OCI-LY3 (cell line): Measurements from ENCODE around the gene RNF6.

ENCODE experiments used
- H2AFZ ChIP-seq: fragments of 200-600, 300-600 bp; shearing (Covaris generic); 2 replicates; pipeline ENCODE4 v1.6.0; 2014; ENCODE audit warnings: antibody characterized with exemption, low read depth, low read length
- H3K27ac ChIP-seq: fragments of 200-600, 300-600 bp; sonication (generic); 2 replicates; pipeline ENCODE4 v1.5.1; 2014; ENCODE audit warnings: mild to moderate bottlenecking, low read length, moderate library complexity, mixed read lengths
- H3K27me3 ChIP-seq: fragments of 200-600, 300-600 bp; sonication (generic); 2 replicates; pipeline ENCODE4 v1.6.1; 2014; ENCODE audit warnings: low read depth, low read length, mixed read lengths
- H3K36me3 ChIP-seq: fragments of 200-600, 300-600 bp; sonication (generic); replicated peaks from 2 replicates; pipeline ENCODE3; 2014; ENCODE audit warnings: low read depth, low read length, mixed read lengths
- H3K4me1 ChIP-seq: fragments of 300-600, 200-600 bp; sonication (generic); 2 replicates; pipeline ENCODE4 v1.6.1; 2014; ENCODE audit warnings: low read length, mixed read lengths
- H3K4me2 ChIP-seq: fragments of 200-600, 300-600 bp; sonication (generic); 2 replicates; pipeline ENCODE4 v1.6.1; 2014; ENCODE audit warnings: low read length, mixed read lengths
- H3K4me3 ChIP-seq: fragments of 300-600, 200-600 bp; sonication (generic); 2 replicates; pipeline ENCODE4 v1.5.1; 2014; ENCODE audit warnings: antibody characterized with exemption, mild to moderate bottlenecking, low read length, moderate library complexity
- H3K79me2 ChIP-seq: fragments of 300-600, 200-600 bp; shearing (Covaris generic); 2 replicates; pipeline ENCODE4 v1.6.1; 2014; ENCODE audit warnings: mild to moderate bottlenecking, low read length, mixed read lengths
- H3K9ac ChIP-seq: fragments of 300-600, 200-600 bp; shearing (Covaris generic); 2 replicates; pipeline ENCODE4 v1.6.0; 2014; ENCODE audit warnings: mild to moderate bottlenecking, low read length, moderate library complexity
- H3K9me3 ChIP-seq: fragments of 200-600, 300-600 bp; shearing (Covaris generic); 2 replicates; pipeline ENCODE4 v1.6.1; 2014; ENCODE audit warnings: low read length, mixed read lengths; ENCODE audit not compliant: insufficient read depth
- H4K20me1 ChIP-seq: fragments of 200-600, 300-600 bp; sonication (generic); 2 replicates; pipeline ENCODE4 v1.6.1; 2016; ENCODE audit warnings: low read length, mixed read lengths; ENCODE audit not compliant: insufficient read depth
- CTCF ChIP-seq: fragments of 200-600, 300-600 bp; sonication (generic); IDR thresholded peaks from 2 replicates; pipeline ENCODE4 v1.5.1; 2014; ENCODE audit warnings: antibody characterized with exemption, low read length, low read depth
- EZH2phosphoT487 ChIP-seq: fragments of 200-600 bp; shearing (Covaris generic); IDR thresholded peaks from 2 replicates; pipeline ENCODE4 v1.6.1; 2018; ENCODE audit warnings: antibody characterized with exemption, mixed run types, low read depth

The RNF6 gene

GRCh38 chr13:26184791-26185250 is 37.3 kb downstream of the RNF6 start:
- Histone ChIP-seq H3K36me3 (no peaks in the 10 kb centered on the region), H3K9me3 (no peaks in the 10 kb centered on the region; the same call in 1 of the 2 replicates), H3K4me2 (peak overlapping the region; percentile 60), H3K79me2 (no peaks in the 10 kb centered on the region), H2AFZ (peak overlapping the region; percentile 55), H3K4me3 (peak overlapping the region; percentile 37), H3K4me1 (peaks cover 30% of the 10 kb centered on the region), H4K20me1 (no peaks in the 10 kb centered on the region), H3K27ac (0 out of 2 replicates have a peak overlapping the region, but pooled peaks have one; percentile 6), H3K9ac (no peak overlapping the region), H3K27me3 (no peaks in the 10 kb centered on the region)
- TF ChIP-seq EZH2phosphoT487, result no peak
- peak; percentile 97 for TF ChIP-seq CTCF

GRCh38 chr13:26183416-26183815 is 38.7 kb downstream of the RNF6 start:
- Histone ChIP-seq H3K4me1 (peaks cover 30% of the 10 kb centered on the region), H3K27me3 (no peaks in the 10 kb centered on the region), H2AFZ (no peak overlapping the region), H3K9ac (no peak overlapping the region), H3K9me3 (no peaks in the 10 kb centered on the region; the same call in 1 of the 2 replicates), H4K20me1 (no peaks in the 10 kb centered on the region), H3K27ac (no peak overlapping the region), H3K4me3 (no peak overlapping the region), H3K79me2 (no peaks in the 10 kb centered on the region), H3K4me2 (no peak overlapping the region), H3K36me3 (no peaks in the 10 kb centered on the region)
- TF ChIP-seq EZH2phosphoT487 (no peak), CTCF (no peak)

- no peak for TF ChIP-seq CTCF
- TF ChIP-seq EZH2phosphoT487, result no peak
- H3K4me1 ChIP-seq, result peaks cover 10% of the 10 kb centered on the region
Observed at GRCh38 chr13:26179344-26179743, 42.8 kb downstream of the RNF6 start.

GRCh38 chr13:26168835-26169234 is 53.3 kb downstream of the RNF6 start:
- no peaks in the 10 kb centered on the region for H3K9me3 ChIP-seq
- no peak overlapping the region for H3K9ac ChIP-seq
- no peaks in the 10 kb centered on the region for H3K4me1 ChIP-seq
- no peaks in the 10 kb centered on the region for H3K27me3 ChIP-seq
- no peaks in the 10 kb centered on the region for H3K36me3 ChIP-seq
- H3K27ac ChIP-seq, result no peak overlapping the region
- no peak overlapping the region for H3K4me2 ChIP-seq
- no peak overlapping the region for H3K4me3 ChIP-seq
- TF ChIP-seq EZH2phosphoT487 (no peak), CTCF (no peak)
- H3K79me2 ChIP-seq, result no peaks in the 10 kb centered on the region
- H2AFZ ChIP-seq, result no peak overlapping the region
- no peaks in the 10 kb centered on the region for H4K20me1 ChIP-seq

More at GRCh38 chr13:26179344-26179743, 42.8 kb downstream of the RNF6 start:
- Histone ChIP-seq H3K27me3 (no peaks in the 10 kb centered on the region), H3K36me3 (no peaks in the 10 kb centered on the region), H2AFZ (no peak overlapping the region), H3K4me3 (no peak overlapping the region), H3K9ac (no peak overlapping the region), H3K27ac (no peak overlapping the region), H4K20me1 (no peaks in the 10 kb centered on the region), H3K9me3 (no peaks in the 10 kb centered on the region; the same call in 1 of the 2 replicates), H3K4me2 (no peak overlapping the region), H3K79me2 (no peaks in the 10 kb centered on the region)
